NCI-H2227 treated with DMSO at 0.1 percent for 48 hours (cell line): ENCODE results near the gene SCAMP4.

Experiments
- DNase-seq: peaks from one replicate; lab custom pipeline; 2025; lab: John Stamatoyannopoulos, UW

Gene SCAMP4

DNA sequence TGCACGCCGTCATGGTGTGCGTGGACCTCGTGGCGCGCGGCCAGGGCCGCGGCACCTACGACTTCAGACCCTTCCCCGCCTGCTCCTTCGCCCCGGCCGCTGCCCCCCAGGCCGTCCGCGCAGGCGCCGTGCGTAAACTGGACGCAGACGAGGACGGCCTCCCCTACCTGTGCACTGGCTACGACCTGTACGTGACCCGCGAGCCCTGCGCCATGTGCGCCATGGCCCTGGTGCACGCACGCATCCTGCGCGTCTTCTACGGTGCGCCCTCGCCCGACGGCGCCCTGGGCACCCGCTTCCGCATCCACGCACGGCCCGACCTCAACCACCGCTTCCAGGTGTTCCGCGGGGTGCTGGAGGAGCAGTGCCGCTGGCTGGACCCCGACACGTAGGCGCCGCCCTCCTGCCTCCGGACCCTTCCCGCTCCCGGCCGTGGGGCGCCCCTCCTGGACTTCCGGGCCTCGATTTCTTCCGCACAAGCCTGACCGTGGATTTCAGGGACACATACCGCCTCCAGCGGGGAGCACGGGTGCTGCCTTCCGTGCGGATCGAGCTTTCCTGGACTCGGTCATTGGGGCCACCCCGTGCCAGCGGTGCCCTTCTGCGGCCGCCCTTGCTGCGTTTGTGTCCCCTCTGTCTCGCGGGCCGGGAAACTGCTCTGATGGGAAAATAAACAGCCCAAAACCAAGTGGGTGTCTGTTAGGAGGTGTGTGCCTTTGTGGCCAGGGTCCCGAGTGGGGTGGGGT, 7.7 kb downstream of the SCAMP4 start:
- DNase-seq: no peak

DNA sequence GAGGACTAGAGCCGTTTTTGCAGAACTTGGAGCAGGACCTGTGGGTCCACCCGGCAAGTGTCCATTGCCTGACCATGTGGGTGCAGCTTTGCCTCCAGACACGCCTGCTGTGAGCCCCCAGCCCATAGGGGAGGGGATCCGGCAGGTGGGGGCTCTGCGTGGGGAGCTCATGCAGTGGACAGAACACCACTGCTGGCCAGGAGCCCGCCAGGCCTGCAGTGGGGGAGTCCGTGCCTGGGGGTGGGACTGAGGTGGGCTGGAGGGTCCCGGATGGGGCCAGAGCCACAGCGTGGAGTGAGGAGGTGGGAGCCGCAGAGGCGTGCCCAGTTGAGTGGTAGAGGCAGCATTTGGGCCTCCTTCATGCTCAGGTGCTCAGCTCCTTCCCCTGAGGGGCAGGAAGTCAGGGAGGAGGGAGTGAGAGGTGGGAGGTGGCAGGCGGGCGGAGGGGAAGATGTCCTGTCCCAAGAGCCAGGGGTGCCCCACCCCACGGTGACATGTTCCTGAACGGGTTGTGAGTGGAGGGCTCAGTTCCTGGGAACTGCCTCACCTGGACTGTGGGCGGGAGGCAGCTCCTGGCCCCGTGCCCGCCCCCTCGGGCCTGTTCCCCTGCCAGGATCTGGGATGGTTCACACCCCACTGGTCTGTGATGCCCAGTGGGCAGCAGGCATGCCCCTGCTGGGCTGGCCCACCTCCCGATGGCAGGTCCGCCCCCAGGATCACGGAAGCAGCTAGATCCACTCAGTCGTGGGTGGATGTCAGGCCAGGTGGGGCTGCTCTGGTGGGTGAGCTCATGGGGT, 8.8 kb downstream of the SCAMP4 start:
- no peak for DNase-seq

DNA sequence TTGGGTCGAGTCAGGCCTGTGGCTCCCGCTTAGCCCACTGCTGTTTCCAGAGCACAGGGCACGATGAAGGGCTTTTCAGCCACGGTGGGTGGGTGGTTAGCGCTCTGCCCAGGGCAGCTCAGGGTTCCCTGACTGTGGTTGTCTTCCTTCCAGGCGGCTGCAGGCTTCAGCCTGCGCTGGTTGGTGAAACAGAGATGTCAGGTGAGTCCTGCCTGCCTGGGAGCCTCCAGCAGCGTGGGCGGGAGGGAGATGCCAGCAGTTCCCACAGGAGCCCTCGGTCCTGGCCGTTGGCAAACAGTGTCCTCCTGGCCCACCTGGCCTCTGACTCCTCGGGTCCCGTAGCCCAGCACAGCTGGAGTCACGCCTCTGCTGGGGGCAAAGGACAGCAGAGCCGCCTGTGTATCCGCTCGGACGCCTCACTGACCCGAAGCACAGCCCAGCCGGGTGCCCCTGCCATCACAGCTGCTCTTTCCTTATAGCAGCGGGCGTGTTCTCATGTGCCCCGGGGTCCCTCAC, 9.7 kb downstream of the SCAMP4 start:
- no peak for DNase-seq

DNA sequence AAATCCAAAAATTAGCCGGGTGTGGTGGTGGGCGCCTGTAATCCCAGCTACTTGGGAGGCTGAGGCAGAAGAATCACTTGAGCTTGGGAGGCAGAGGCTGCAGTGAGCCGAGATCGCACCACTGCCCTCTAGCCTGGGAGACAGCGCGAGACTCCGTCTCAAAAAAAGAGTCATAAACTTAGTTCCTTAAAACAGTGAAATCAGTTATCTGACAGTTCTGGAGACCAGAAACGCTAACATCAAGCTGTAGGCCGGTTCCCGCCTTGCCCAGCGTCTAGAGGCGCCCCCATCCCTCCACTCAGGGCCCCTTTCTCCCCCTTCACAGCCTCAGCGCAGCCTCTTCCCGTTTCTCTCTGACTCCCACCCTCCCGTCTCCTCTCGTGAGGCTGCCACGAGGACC, 11.9 kb downstream of the SCAMP4 start:
- no peak for DNase-seq

DNA sequence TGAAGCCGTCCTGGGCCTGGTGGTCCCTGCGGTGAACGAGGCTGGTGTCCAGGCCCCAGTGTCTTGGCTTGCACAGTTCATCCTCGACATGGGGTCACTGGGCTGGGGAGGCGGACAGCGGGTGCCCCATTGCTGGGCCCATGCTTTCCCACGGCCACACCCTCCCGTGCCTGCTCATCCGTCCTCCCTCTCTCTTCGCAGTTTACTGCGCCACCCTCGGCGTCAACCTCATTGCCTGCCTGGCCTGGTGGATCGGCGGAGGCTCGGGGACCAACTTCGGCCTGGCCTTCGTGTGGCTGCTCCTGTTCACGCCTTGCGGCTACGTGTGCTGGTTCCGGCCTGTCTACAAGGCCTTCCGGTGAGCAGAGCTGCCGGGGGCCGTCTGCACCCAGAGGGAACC, 12.7 kb downstream of the SCAMP4 start:
- no peak for DNase-seq

DNA sequence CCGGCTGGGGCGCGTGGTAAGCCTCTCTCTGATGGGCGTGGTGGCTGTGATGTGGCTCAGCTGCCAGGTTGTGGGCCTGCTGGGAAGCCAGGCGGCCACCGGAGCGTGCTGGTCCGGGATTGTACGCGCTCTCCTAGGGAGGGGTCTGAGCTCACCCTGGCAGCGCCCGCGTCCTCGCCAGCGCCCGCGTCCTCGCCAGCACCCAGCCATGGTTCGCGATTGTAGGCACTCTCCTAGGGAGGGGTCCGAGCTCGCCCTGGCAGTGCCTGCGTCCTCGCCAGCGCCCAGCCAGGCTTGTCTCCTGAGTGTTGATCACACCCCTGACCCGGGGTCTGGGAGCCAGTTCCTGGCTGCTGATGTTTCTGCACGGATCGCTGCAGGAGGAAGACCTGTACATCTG, 13.8 kb downstream of the SCAMP4 start:
- no peak for DNase-seq

DNA sequence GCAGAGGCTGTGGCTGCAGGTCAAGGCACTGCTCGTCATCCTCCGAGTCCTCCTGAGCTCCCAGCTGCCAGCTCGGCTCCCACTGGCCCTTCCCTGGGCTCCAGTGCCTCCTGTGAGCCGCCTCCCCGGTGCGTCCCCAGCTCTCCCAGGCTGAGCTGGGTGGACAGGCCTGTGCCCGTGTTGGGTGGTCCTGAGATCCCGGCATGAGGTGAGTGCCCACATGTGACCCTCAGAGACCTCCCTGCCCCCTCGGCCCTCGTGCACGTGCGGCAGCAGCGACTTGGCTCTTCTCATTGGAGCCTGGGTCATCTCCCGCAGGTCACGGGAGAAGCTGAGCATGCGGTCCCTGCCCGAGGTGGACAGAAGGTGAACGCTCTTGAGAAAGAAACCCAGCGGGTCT, 15.4 kb downstream of the SCAMP4 start:
- DNase-seq: no peak

DNA sequence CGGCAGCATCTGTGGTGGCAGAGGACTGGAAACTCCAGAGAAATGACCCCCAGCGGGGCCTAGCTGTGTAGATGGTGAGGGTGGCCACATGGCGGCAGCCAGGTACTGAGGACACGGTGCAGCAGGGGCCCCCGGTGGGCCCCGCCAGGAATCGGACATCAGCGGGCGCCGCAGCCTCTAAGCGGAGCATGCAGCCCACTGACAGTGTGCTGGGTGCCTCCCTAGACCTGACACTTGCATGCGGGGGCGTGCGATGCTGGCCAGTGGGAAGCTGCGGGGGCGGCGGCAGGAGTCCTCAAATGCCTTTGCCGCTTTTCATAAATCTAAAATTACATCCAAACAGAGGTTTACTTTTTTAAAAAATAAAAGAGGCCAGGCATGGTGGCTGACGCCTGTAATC, 16.1 kb downstream of the SCAMP4 start:
- DNase-seq: no peak

DNA sequence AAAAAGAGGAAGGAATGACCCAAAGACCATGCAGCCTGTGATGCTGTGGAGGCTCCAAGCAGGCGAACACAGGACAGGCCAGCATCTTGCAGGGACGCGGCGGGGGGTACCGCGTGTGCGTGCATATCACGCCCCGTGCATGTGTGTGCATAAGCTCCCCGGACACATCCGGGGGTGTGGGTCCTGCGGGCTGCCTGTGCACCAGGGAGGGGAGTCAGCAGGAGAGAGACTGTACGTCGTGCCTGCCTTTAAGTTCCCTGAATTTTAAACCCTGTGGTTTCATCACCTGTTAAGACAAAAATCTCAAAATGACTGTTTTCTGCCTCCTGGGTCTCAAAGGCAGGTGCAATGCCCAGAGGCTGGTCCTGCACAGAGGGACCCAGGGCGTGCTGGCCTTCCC, 16.6 kb downstream of the SCAMP4 start:
- no peak for DNase-seq

DNA sequence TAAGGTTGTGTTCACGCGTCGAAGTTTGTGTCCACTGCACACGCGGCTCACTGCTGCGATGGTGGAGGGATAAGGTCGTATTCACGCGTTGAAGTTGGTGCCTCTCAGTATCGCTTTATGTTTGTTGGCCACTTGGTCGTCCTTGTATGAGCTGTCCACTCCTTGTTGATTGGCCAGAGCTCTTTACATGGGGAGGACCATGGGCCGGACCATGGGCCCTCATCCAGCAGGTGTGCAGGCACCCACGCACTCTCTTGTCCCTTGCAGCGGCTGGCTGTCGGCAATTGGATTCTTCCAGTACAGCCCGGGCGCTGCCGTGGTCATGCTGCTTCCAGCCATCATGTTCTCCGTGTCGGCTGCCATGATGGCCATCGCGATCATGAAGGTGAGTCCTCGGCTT, 17.6 kb downstream of the SCAMP4 start:
- DNase-seq: no peak

DNA sequence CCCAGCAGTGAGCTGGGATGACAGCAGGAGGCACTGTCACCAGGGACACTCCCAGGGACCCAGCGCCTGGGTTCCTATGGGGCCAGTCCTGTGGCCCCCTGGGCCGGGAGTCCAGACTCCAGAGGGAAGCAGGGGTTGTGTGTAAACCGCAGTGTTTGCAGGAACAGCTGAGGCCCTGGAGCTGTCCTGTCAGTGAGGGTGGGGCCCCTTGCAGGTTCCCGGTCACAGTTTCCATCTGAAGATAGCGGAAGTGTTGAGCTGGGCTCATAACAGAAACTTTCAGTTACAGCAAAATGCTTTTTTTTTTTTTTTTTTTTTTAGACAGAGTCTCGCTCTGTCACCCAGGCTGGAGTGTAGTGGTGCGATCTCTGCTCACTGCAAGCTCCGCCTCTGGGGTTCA, 18.1 kb downstream of the SCAMP4 start:
- DNase-seq: no peak

DNA sequence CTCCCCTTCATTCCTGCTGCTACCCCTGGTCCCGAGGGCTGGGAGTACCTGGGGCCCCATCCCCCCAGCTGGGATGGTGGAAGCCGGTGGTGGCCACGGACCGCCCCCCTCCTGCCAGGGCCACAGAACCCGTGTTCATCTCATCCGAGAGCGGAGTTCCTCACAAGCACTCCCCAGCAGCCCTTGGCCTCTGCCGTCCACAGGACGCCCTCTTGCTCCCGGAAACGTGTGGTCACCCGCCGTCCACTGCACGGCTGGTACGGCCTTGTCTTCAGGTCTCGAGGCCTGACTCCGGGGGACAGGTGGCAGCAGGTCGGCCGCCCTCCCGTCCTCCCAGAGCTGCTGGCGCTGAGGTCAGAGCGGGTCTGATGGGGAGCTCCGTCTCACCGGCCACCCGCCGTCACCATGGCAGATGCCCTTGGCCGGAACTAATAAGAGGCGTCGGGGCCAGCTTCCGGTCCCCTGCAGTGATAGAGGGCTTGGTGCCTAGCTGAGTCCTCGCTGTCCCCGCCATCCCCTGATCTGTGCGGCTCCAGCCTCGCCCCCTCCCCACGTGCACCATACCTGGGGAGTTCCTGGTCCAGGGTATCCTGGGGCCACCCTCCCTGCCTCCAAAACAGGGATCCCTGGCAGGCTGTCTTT, 19.2 kb downstream of the SCAMP4 start:
- DNase-seq: no peak

DNA sequence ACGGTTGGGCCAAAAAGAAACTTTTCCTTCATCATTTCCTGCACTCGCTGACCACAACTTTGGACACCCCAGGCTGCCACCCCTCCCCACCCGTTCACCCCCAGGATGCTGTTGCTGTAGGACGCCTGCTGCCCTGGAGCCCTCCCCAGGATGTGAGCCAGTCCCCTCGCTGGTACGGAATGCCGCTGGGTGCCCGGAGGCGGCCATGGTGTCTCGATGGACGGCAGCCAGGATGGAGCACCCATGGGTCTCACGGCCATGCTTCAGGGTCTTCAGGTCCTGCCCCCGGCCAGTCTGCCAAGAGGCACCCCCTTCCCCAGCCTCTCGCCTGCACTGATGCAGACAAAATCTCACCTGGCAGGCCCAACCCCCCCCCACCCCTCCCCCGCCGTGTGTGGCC, 20.3 kb downstream of the SCAMP4 start:
- no peak for DNase-seq

DNA sequence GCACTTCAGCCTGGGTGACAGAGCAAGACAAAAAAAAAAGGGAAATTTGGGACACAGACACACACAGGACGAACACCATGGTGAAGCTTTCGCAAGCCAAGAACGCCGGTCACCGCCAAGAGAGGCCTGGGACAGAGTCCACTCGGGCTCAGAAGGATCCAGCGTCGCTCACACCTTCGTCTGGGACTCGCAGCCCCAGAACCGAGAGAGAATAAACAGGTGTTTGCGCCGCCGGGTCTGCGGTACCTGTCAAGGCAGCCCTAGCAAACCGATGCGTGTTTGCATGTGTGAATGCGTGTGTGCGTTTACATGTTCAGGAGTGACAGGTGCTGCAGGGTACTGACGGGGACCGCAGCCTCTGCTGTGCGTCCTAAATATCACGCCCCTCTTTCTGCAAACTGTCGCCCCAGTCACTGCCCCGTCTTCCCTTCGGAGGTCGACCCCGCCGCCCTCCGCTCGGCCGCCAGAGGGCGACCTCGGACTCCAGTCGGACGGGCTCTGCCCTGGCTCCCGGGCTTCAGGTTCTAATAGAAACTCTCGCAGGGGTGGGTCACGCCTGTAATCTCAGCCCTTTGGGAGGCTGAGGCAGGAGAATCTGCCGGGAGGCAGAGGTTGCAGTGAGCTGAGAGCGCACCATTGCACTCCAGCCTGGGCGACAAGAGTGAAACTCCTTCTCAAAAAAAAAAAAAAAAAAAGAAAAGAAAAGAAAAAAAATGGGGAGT, 24.0 kb downstream of the SCAMP4 start:
- DNase-seq: peak; percentile 1

DNA sequence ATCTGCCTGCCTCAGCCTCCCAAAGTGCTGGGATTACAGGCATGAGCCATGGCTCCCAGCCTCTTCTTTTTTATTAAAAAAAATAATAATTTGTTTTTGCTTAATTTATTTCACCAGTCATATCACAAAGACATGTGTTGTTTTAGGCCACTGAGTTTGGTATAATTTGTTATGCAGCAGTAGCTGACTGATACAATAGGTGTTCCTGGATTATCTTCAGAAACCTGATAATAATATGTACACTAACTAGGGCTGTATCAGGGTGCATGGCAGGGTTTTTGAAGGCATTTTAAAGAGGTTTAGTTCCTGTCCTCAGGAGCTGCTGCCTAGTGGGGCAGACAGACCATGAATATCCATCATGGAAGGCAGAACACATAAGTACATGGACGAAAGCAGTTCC, 26.2 kb downstream of the SCAMP4 start:
- DNase-seq: no peak

DNA sequence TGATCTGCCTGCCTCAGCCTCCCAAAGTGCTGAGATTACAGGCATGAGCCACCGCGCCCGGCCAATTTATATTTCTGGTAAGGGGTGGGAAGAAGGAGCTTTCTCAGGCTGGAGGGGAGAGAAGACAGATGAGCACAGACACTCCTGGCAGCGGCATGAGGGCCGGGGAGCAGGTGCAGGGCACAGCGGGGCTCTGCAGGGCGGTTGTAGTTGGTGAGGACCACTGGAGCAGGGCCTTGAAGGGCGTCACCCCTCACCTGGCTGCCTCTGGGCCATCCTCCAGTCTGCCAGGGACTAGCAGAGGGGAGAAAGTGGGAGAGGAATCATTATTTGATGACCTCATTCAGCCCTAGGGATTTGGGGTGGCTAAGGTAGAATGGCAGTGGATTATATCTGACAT, 27.2 kb downstream of the SCAMP4 start:
- DNase-seq: no peak

DNA sequence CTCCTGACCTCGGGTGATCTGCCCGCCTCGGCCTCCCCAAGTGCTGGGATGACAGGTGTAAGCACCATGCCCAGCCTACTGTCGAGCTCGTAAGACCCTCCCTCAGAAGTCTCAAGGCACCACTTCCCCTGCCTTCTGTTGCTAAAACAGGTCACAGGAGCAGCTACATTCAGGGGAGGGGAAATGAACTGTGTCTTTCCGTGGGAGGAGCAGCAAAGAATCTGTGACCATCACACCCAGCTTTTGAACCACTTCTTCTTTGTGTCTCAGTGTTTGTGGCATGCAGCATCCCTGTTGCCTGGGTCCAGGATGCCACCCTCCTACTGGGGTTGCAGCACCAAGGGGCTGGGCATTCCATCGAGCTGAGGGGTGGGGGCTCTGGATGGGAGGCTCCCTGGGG, 28.0 kb downstream of the SCAMP4 start:
- DNase-seq: no peak

DNA sequence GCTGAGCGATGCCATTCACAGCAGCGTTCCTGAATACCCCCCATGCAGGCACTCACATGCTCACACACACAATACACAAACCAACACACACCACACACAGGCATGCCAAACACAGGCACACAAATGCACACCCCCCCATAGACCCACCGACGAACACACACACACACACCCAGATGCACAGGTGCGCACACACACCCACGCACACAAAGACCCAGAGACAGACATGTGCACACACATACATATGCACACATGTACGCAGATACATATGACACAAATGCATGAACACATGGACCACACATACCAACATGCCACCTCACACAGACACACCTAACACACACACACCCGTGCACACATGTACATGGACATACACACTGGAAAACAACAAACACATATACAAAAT, 28.7 kb downstream of the SCAMP4 start:
- DNase-seq: no peak

DNA sequence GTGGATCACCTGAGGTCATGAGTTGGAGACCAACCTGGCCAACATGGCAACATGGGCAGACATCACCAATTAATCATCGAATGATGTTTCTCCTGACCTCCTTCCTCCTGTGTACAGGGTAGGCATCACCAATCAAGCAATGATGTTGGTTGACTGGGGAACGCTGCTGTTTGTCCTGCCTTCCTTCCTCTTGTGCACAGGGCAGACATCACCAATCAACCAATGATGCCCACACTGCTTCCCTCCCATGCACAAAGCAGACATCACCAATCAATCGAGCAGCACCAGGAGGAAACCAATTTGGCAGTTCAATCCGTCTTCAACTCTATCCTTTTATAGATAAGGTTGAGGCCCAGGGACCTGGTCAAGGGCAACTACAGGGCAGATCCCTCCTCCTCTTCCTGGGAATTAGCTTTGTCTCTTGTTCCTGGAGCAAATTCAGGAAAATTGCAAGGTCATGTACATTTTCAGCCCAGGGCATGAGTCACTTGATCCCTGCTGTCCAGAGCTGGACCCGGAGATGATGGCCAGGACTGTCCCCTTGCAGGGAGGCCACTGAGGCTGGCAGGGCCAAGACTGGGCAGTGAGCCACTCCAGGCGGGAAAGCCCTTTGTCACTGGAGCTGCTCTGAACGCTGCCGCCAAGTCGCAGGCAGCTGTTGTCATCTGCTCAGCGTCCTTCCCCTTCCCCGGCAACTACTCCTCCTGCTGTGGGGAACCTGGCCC, 30.4 kb downstream of the SCAMP4 start:
- DNase-seq: no peak

DNA sequence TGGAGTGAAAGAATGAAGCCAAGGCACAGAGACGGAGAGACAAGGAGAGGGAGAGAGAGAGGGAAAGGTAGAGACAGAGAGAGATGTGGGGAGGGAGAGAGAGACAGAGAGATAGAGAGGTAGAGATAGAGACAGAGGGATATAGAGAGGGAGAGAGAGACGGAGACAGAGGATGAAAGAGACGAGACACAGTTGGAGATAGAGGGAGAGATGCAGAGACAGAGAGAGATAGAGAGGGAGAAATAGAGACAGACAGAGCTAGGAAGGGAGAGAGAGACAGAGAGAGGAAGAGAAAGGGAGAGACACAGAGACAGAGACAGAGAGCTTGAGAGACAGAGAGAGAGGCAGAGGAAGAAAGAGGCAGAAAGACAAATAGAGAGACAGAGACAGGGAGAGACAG, 31.2 kb downstream of the SCAMP4 start:
- no peak for DNase-seq

DNA sequence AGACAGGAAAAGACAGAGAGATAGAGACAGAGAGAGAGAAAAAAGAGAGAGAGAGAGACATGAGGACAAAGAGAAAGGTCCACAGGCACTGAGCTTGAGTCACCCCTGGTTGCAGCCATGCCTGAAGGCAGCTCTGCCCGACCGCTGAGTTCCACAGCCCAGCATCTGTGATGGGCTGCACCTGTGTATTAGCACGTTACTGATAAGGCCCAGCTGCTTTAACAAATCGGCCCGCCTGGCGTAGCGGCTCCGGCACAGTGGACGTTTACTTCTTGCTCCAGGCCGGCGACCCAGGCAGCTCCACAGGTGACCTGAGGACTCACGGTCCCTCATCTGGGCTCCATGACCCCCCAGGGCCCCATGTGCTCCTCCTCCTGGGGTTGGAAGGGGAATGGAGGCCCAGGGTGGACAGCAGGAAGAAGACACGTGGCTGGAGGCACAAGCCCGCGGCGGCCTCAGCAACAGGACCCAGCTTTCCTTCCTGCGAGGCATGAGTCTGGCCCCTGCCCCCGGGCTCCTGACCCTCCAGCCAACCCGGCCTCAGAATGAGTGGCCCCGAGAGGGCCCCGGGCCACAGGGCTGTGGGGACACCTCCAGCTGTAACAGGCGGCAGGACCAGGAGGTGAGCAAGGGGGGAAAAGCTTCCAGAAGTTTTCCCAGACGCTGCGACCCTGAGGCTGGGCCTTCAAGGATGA, 31.9 kb downstream of the SCAMP4 start:
- no peak for DNase-seq
